GM12872 (cell line): Measurements from ENCODE around the gene RNASEH1.

Experiments
- CTCF ChIP-seq: IDR thresholded peaks from 3 replicates; pipeline ENCODE4 v1.5.1; 2011; ENCODE audit warnings: low read depth, mild to moderate bottlenecking, low read length, moderate library complexity; ENCODE audit not compliant: insufficient read depth

RNASEH1 gene

GRCh38 chr2:3587021-3587420 lies 28.9 kb upstream of the RNASEH1 start:
- TF ChIP-seq CTCF = no peak

GRCh38 chr2:3586220-3586619 lies 28.1 kb upstream of the RNASEH1 start:
- no peak for TF ChIP-seq CTCF

GRCh38 chr2:3585261-3586109 lies 27.4 kb upstream of the RNASEH1 start:
- TF ChIP-seq CTCF = no peak

GRCh38 chr2:3584608-3585260 lies 26.6 kb upstream of the RNASEH1 start:
- TF ChIP-seq CTCF = no peak

- TF ChIP-seq CTCF = no peak
Measured at GRCh38 chr2:3584076-3584475, 25.9 kb upstream of the RNASEH1 start.

- no peak for TF ChIP-seq CTCF
Measured at GRCh38 chr2:3581367-3582262, 23.5 kb upstream of the RNASEH1 start.

- TF ChIP-seq CTCF = no peak
Measured at GRCh38 chr2:3580449-3580848, 22.3 kb upstream of the RNASEH1 start.
